Colonic mucosa (tissue), 4 donors: ENCODE data around the gene LANCL3. TPM values are rescaled to one million over a fixed set of nuclear protein-coding genes. Genes with fewer than 3 reads are reported as not detected.

Experiments
- DNase-seq: peaks from one replicate; pipeline ENCODE4 v3.0.0-alpha.2; 2020
- H3K27ac ChIP-seq: fragments of 200-600 bp; one replicate; pipeline ENCODE4 v1.8.0; 2021
- H3K27me3 ChIP-seq: fragments of 200-600 bp; one replicate; pipeline ENCODE4 v1.8.0; 2021
- H3K36me3 ChIP-seq: fragments of 200-600 bp; one replicate; pipeline ENCODE4 v1.8.0; 2021
- H3K4me1 ChIP-seq: fragments of 200-600 bp; one replicate; pipeline ENCODE4 v1.8.0; 2021; ENCODE audit warnings: mild to moderate bottlenecking
- H3K4me3 ChIP-seq: fragments of 200-600 bp; one replicate; pipeline ENCODE4 v1.8.0; 2021
- H3K9ac ChIP-seq, 2 donors: one replicate each; pipeline ENCODE4 v1.7.0; 2013; ENCODE audit warnings: control low read depth in 2 of 2, low read depth in 2 of 2, low read length in 2 of 2
- H3K9me3 ChIP-seq: fragments of 200-600 bp; one replicate; pipeline ENCODE4 v1.8.0; 2021
- CTCF ChIP-seq: fragments of 200-600 bp; IDR thresholded peaks from one replicate; pipeline ENCODE4 v1.8.0; 2022; ENCODE audit warnings: antibody characterized with exemption, mild to moderate bottlenecking
- intact Hi-C: fragments of 100-400 bp; cut with DNase I; formaldehyde crosslinking; loops from one replicate; pipeline ENCODE4 v1.14.1; 2022
- total RNA-seq, 2 donors: library from RNA; stranded (reverse); fragmentation: NEBNext Ultra II Directional in 1 of 2; extraction: Animal tissue kit (Norgen Biotek cat#: 25700) in 1 of 2; gene quantifications; one replicate each; pipeline ENCODE4 v1.2.1, GENCODE V29; 2021
- donor health status: healthy.
- donor health status: DM: no; HTN: no; CAD: no.
- donor health status: DM: no; HTN: no; CAD: no.

The LANCL3 gene
- total RNA-seq, 2 donors from 2014 or later: 1.9 to 3.5 TPM

- Histone ChIP-seq H3K4me1 (no peaks in the 10 kb centered on the region), H3K36me3 (no peaks in the 10 kb centered on the region), H3K4me3 (no peak overlapping the region), H3K27me3 (no peaks in the 10 kb centered on the region), H3K9me3 (no peaks in the 10 kb centered on the region), H3K27ac (no peak overlapping the region), H3K9ac (no peak overlapping the region)
- no peak for TF ChIP-seq CTCF
- DNase-seq: no peak
- intact Hi-C loops: no loop called here
Measured at GRCh38 chrX:37652589-37653231, 81.2 kb downstream of the LANCL3 start.

GRCh38 chrX:37653397-37654085 is 82.1 kb downstream of the LANCL3 start:
- intact Hi-C loops: no loop called here
- Histone ChIP-seq H3K4me1 (no peaks in the 10 kb centered on the region), H3K9ac (no peak overlapping the region), H3K4me3 (no peak overlapping the region), H3K27me3 (no peaks in the 10 kb centered on the region), H3K9me3 (no peaks in the 10 kb centered on the region), H3K27ac (no peak overlapping the region), H3K36me3 (no peaks in the 10 kb centered on the region)
- DNase-seq: no peak
- TF ChIP-seq CTCF: no peak

- TF ChIP-seq CTCF: no peak
- no peak overlapping the region for H3K9ac ChIP-seq
- H3K4me3 ChIP-seq: no peak overlapping the region
- no peaks in the 10 kb centered on the region for H3K4me1 ChIP-seq
- no peak overlapping the region for H3K27ac ChIP-seq
- H3K36me3 ChIP-seq: no peaks in the 10 kb centered on the region
- intact Hi-C loops: no loop called here
- H3K27me3 ChIP-seq: no peaks in the 10 kb centered on the region
- DNase-seq: no peak
- H3K9me3 ChIP-seq: no peaks in the 10 kb centered on the region
Measured at GRCh38 chrX:37658343-37659030, 87.0 kb downstream of the LANCL3 start.

GRCh38 chrX:37659047-37659446 is 87.6 kb downstream of the LANCL3 start:
- H3K36me3 ChIP-seq: no peaks in the 10 kb centered on the region
- intact Hi-C loops: no loop called here
- no peaks in the 10 kb centered on the region for H3K27me3 ChIP-seq
- H3K27ac ChIP-seq: no peak overlapping the region
- H3K4me3 ChIP-seq: no peak overlapping the region
- H3K4me1 ChIP-seq: no peaks in the 10 kb centered on the region
- no peak overlapping the region for H3K9ac ChIP-seq
- no peaks in the 10 kb centered on the region for H3K9me3 ChIP-seq
- DNase-seq: no peak
- no peak for TF ChIP-seq CTCF

GRCh38 chrX:37662181-37662580 is 90.7 kb downstream of the LANCL3 start:
- DNase-seq: no peak
- intact Hi-C loops: no loop called here
- Histone ChIP-seq H3K9ac (no peak overlapping the region), H3K36me3 (no peaks in the 10 kb centered on the region), H3K27ac (no peak overlapping the region), H3K4me3 (no peak overlapping the region), H3K9me3 (no peaks in the 10 kb centered on the region), H3K4me1 (no peaks in the 10 kb centered on the region), H3K27me3 (no peaks in the 10 kb centered on the region)
- TF ChIP-seq CTCF: no peak
